MM.1S (cell line): ENCODE results near the gene ATP8B1.

ENCODE experiments used
- EZH2 ChIP-seq: fragments of 300-600 bp; sonication (generic); optimal IDR thresholded peaks from 2 replicates; pipeline ENCODE3; 2017; ENCODE audit warnings: low read depth, mild to moderate bottlenecking, antibody characterized with exemption, low read length, mixed read lengths
- TF ChIP-seq, protein P1 (sequence below): fragments of 300-600 bp; sonication (generic); IDR thresholded peaks from 2 replicates; pipeline ENCODE4 v1.5.1; 2016; ENCODE audit warnings: antibody characterized with exemption, low read length, mixed read lengths

DNA sequence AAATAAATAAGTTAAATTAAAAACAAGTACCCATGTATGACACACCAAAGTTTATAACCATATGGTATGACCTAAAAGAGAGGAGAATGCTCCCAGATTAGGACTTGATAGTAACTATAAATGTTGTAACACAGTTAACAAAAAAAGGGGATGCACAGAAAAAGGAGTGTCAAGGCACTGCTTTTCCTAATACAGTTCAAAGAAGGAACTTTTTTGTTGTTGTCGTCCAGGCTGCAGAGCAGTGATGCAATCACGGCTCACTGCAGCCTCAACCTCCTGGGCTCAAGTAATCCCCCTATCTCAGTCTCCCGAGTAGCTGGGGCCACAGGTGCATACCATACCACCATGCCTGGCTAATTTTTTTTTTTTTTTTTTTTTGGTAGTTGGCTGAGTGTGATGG lies 184.2 kb downstream of the ATP8B1 start:
- TF ChIP-seq, protein P1, sequence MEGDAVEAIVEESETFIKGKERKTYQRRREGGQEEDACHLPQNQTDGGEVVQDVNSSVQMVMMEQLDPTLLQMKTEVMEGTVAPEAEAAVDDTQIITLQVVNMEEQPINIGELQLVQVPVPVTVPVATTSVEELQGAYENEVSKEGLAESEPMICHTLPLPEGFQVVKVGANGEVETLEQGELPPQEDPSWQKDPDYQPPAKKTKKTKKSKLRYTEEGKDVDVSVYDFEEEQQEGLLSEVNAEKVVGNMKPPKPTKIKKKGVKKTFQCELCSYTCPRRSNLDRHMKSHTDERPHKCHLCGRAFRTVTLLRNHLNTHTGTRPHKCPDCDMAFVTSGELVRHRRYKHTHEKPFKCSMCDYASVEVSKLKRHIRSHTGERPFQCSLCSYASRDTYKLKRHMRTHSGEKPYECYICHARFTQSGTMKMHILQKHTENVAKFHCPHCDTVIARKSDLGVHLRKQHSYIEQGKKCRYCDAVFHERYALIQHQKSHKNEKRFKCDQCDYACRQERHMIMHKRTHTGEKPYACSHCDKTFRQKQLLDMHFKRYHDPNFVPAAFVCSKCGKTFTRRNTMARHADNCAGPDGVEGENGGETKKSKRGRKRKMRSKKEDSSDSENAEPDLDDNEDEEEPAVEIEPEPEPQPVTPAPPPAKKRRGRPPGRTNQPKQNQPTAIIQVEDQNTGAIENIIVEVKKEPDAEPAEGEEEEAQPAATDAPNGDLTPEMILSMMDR = no peak
- no peak for TF ChIP-seq EZH2
